ENCODE results near the gene OR51I1. TPM values are rescaled to one million over a fixed set of nuclear protein-coding genes. Genes with fewer than 3 reads are reported as not detected.

The OR51I1 gene, protein sequence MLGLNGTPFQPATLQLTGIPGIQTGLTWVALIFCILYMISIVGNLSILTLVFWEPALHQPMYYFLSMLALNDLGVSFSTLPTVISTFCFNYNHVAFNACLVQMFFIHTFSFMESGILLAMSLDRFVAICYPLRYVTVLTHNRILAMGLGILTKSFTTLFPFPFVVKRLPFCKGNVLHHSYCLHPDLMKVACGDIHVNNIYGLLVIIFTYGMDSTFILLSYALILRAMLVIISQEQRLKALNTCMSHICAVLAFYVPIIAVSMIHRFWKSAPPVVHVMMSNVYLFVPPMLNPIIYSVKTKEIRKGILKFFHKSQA
- 0.15 TPM in 1 of 2 replicates, not detected in the other for total RNA-seq (ENCODE audit: low replicate concordance)

DNA sequence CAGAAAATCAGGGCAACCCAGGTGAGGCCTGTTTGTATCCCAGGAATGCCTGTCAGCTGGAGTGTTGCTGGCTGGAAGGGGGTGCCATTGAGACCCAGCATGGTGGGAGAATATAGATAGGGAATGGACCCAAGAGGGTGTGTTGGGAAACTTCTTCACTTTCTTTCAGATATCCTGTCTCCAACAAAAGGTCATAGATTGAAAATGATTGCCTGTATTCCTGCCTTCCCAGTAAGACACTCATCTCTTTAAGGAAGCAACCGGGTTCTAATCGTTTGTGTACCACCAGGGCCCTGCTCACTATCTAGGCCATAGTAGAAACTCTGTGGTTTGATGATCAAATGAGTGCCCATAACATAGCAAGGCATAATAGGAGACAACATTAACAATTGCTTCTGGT is at the start of gene OR51I1:
OR51I1 (minus strand) TSS at position 101 of the 400 bp plus-strand sequence; CDS start at position 101, 0 bp downstream.
- H3K4me1 Mint-ChIP-seq, result no peaks in the 10 kb centered on the region
- Histone ChIP-seq H3F3A (ENCODE audit: low read depth) (no peaks in the 10 kb centered on the region), H4K20me1 (ENCODE audit: low read depth) (no peaks in the 10 kb centered on the region), H3K4me1 (no peaks in the 10 kb centered on the region), H3K9ac (no peak within 1 kb of the TSS), H3K27ac (no peak within 1 kb of the TSS), H2AFZ (replicated peaks) (no peak within 1 kb of the TSS), H3K9me3 (ENCODE audit: low read depth) (no peaks in the 10 kb centered on the region), H3K79me2 (ENCODE audit: low read depth) (no peaks in the 10 kb centered on the region), H3K27me3 (no peaks in the 10 kb centered on the region), H3K4me3 (no peak within 1 kb of the TSS), H3K4me2 (no peak within 1 kb of the TSS), H3K36me3 (no peaks in the 10 kb centered on the region)
- H3K4me3 Mint-ChIP-seq, result no peak within 1 kb of the TSS
- no peaks in the 10 kb centered on the region for H3K9me3 Mint-ChIP-seq
- H3K36me3 Mint-ChIP-seq, result no peaks in the 10 kb centered on the region
- no peaks in the 10 kb centered on the region for H3K27me3 Mint-ChIP-seq (ENCODE audit: insufficient read depth, low read depth)
- no peak for TF ChIP-seq EZH2phosphoT487 (IDR thresholded peaks at IDR 0.05)
- TF ChIP-seq EZH2 (IDR thresholded peaks at IDR 0.05), result no peak
- TF ChIP-seq, protein P1, sequence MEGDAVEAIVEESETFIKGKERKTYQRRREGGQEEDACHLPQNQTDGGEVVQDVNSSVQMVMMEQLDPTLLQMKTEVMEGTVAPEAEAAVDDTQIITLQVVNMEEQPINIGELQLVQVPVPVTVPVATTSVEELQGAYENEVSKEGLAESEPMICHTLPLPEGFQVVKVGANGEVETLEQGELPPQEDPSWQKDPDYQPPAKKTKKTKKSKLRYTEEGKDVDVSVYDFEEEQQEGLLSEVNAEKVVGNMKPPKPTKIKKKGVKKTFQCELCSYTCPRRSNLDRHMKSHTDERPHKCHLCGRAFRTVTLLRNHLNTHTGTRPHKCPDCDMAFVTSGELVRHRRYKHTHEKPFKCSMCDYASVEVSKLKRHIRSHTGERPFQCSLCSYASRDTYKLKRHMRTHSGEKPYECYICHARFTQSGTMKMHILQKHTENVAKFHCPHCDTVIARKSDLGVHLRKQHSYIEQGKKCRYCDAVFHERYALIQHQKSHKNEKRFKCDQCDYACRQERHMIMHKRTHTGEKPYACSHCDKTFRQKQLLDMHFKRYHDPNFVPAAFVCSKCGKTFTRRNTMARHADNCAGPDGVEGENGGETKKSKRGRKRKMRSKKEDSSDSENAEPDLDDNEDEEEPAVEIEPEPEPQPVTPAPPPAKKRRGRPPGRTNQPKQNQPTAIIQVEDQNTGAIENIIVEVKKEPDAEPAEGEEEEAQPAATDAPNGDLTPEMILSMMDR (IDR thresholded peaks at IDR 0.05), result no peak
- no peak for DNase-seq (ENCODE audit: low spot score)
- no peak within 1 kb of the TSS for H3K27ac Mint-ChIP-seq

DNA sequence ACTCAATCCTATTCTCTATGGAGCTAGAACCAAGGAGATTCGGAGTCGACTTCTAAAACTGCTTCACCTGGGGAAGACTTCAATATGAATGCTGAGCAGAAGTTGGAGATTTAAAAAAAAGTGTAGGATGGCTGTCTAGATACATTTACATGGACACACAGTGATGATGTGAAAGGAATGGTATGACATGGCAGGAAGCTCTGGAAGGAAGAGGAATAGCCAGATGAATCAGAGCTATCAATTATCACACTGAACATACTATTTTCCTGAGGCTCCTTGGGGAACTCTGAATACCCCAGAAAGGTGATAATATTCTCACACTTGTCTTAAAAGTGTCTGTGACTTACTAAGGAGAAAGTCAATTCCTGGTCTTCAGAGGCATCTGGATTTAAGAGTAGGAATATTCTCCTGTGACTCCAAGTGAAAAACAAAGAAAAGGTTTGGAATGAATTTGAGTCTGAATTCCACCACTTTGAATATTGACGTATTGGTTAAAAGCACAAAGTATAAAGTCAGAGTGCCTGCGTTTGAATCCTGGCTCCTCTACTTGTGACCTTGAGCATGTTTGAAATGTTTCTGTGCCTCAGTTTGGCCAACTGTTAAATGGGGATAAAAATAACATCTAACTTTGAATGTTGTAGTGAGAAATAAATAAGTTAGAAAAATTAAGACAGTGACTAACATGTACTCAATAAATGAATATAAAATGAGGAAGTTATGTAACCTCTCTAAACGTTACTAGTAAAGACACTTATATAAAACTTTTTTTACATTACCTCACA is 48.5 kb upstream of the OR51I1 start:
- Histone ChIP-seq H4K20me1 (ENCODE audit: low read depth) (no peaks in the 10 kb centered on the region), H2AFZ (replicated peaks) (no peak overlapping the region), H3K27ac (no peak overlapping the region), H3K4me3 (no peak overlapping the region), H3K27me3 (no peaks in the 10 kb centered on the region), H3K4me1 (peaks cover 4% of the 10 kb centered on the region), H3K9ac (no peak overlapping the region), H3K36me3 (no peaks in the 10 kb centered on the region), H3K9me3 (ENCODE audit: low read depth) (no peaks in the 10 kb centered on the region), H3K79me2 (ENCODE audit: low read depth) (no peaks in the 10 kb centered on the region), H3F3A (ENCODE audit: low read depth) (no peaks in the 10 kb centered on the region), H3K4me2 (no peak overlapping the region)
- Mint-ChIP-seq H3K9me3 (no peaks in the 10 kb centered on the region), H3K27me3 (ENCODE audit: insufficient read depth, low read depth) (no peaks in the 10 kb centered on the region), H3K4me1 (no peaks in the 10 kb centered on the region), H3K27ac (no peak overlapping the region), H3K4me3 (no peak overlapping the region), H3K36me3 (no peaks in the 10 kb centered on the region)
- no peak for DNase-seq (ENCODE audit: low spot score)
- no peak for TF ChIP-seq EZH2phosphoT487 (IDR thresholded peaks at IDR 0.05)
- no peak for TF ChIP-seq EZH2 (IDR thresholded peaks at IDR 0.05)
- TF ChIP-seq, protein P1 (IDR thresholded peaks at IDR 0.05), result no peak

DNA sequence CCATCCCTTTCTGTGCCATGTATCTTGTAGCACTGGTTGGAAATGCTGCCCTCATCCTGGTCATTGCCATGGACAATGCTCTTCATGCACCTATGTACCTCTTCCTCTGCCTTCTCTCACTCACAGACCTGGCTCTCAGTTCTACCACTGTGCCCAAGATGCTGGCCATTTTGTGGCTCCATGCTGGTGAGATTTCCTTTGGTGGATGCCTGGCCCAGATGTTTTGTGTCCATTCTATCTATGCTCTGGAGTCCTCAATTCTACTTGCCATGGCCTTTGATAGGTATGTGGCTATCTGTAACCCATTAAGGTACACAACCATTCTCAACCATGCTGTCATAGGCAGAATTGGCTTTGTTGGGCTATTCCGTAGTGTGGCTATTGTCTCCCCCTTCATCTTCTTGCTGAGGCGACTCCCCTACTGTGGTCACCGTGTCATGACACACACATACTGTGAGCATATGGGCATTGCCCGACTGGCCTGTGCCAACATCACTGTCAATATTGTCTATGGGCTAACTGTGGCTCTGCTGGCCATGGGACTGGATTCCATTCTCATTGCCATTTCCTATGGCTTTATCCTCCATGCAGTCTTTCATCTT is 47.6 kb upstream of the OR51I1 start:
- Histone ChIP-seq H3K9me3 (ENCODE audit: low read depth) (no peaks in the 10 kb centered on the region), H3K27me3 (no peaks in the 10 kb centered on the region), H3K36me3 (no peaks in the 10 kb centered on the region), H3K9ac (no peak overlapping the region), H2AFZ (replicated peaks) (no peak overlapping the region), H3F3A (ENCODE audit: low read depth) (no peaks in the 10 kb centered on the region), H3K27ac (no peak overlapping the region), H3K4me2 (no peak overlapping the region), H3K4me3 (no peak overlapping the region), H4K20me1 (ENCODE audit: low read depth) (no peaks in the 10 kb centered on the region), H3K79me2 (ENCODE audit: low read depth) (no peaks in the 10 kb centered on the region), H3K4me1 (peaks cover 4% of the 10 kb centered on the region)
- Mint-ChIP-seq H3K9me3 (no peaks in the 10 kb centered on the region), H3K27ac (no peak overlapping the region), H3K4me1 (no peaks in the 10 kb centered on the region), H3K36me3 (no peaks in the 10 kb centered on the region), H3K4me3 (no peak overlapping the region), H3K27me3 (ENCODE audit: insufficient read depth, low read depth) (no peaks in the 10 kb centered on the region)
- TF ChIP-seq EZH2 (IDR thresholded peaks at IDR 0.05) (no peak), EZH2phosphoT487 (IDR thresholded peaks at IDR 0.05) (no peak)
- TF ChIP-seq, protein P1 (IDR thresholded peaks at IDR 0.05), result no peak
- DNase-seq (ENCODE audit: low spot score), result no peak
